Gastroesophageal sphincter (tissue), 4 donors: Measurements from ENCODE around the gene AKR7A2. TPM values are rescaled to one million over a fixed set of nuclear protein-coding genes. Genes with fewer than 3 reads are reported as not detected.

Experiments
- ATAC-seq: fragments of 150-250 bp; one replicate; pipeline ENCODE4 v1.9.1; 2016; ENCODE audit warnings: mild to moderate bottlenecking, moderate library complexity
- H3K27ac ChIP-seq, 4 donors: fragments of 200-600 bp; sonication (generic) in 3 of 4; 1 replicate in 3 of 4; 2 replicates in 1 of 4; pipeline ENCODE4 v1.5.1; 2016 to 2019
- H3K27me3 ChIP-seq: fragments of 200-600 bp; sonication (generic); one replicate; pipeline ENCODE4 v1.5.1; 2019
- H3K36me3 ChIP-seq, 2 donors: fragments of 200-600 bp; sonication (generic); one replicate each; pipeline ENCODE4 v1.5.1; 2019; ENCODE audit warnings: control low read depth in 1 of 2
- H3K4me1 ChIP-seq, 3 donors: fragments of 200-600 bp; sonication (generic); 1 replicate in 2 of 3; 2 replicates in 1 of 3; pipeline ENCODE4 v1.5.1; 2016 to 2019; ENCODE audit warnings: control low read depth in 2 of 3
- H3K4me3 ChIP-seq, 2 donors: fragments of 200-600 bp; sonication (generic); one replicate each; pipeline ENCODE4 v1.5.1; 2019; ENCODE audit warnings: mild to moderate bottlenecking in 1 of 2, moderate library complexity in 1 of 2
- H3K9me3 ChIP-seq, 3 donors: fragments of 200-600 bp; sonication (generic); one replicate each; pipeline ENCODE4 v1.5.1; 2017 to 2019; ENCODE audit warnings: control low read depth in 2 of 3
- CTCF ChIP-seq, 4 experiments: fragments of 200-600 bp in 2 of 4; fragments of 450-650 bp in 2 of 4; sonication (generic) in 1 of 4; IDR thresholded peaks; one replicate each; pipeline ENCODE4 v1.5.1; 2017 to 2019; ENCODE audit warnings: antibody characterized with exemption in 4 of 4, mild to moderate bottlenecking in 2 of 4, moderate library complexity in 2 of 4
- EP300 ChIP-seq: sonication (generic); formaldehyde crosslinking; IDR thresholded peaks from one replicate; pipeline ENCODE4 v1.6.1; 2017; ENCODE audit warnings: antibody characterized with exemption, mild to moderate bottlenecking
- POLR2A ChIP-seq, 2 donors: fragments of 450-650 bp; IDR thresholded peaks; one replicate each; pipeline ENCODE4 v1.6.1; 2017; ENCODE audit warnings: antibody characterized with exemption in 2 of 2, mild to moderate bottlenecking in 2 of 2, moderate library complexity in 1 of 2
- POLR2AphosphoS5 ChIP-seq: sonication (generic); formaldehyde crosslinking; IDR thresholded peaks from one replicate; pipeline ENCODE4 v1.6.1; 2017; ENCODE audit warnings: antibody characterized with exemption
- WGBS, 2 donors: methylation state at CpG; one replicate each; pipeline ENCODE4 v1.1.5; 2018; ENCODE audit warnings: low coverage in 1 of 2; 5-methylcytosine and 5-hydroxymethylcytosine counted together
- total RNA-seq, 4 donors: library from RNA; depleted of rRNA; stranded (reverse); fragments of >200 nt; gene quantifications; one replicate each; pipeline ENCODE4 v1.1.0, GENCODE V29; 2016

AKR7A2 gene
- total RNA-seq, 4 donors from 2014 or later: 58.2 to 77.2 (median 63.7) TPM

GRCh38 chr1:19341201-19342061 is 29.5 kb upstream of the AKR7A2 start:
- H3K4me1 ChIP-seq: peaks cover 0 to 52% (median 21%) of the 10 kb centered on the region in 3 donors
- no peak overlapping the region for H3K4me3 ChIP-seq
- 64 to 71% methylated on average over 1 to 9 of the region's 25 CpGs for WGBS, 2 donors
- no peaks in the 10 kb centered on the region for H3K27me3 ChIP-seq
- ATAC-seq: peak; percentile 52
- H3K27ac ChIP-seq: peak overlapping the region in 3 of 4 donors; percentile 58 to 60 (median 59)
- no peaks in the 10 kb centered on the region for H3K9me3 ChIP-seq
- TF ChIP-seq POLR2AphosphoS5 (no peak), EP300 (no peak), POLR2A (IDR thresholded peaks at IDR 0.05) (no peak), CTCF (IDR thresholded peaks at IDR 0.05) (peak in 3 of 4 experiments; percentile 84 to 88 (median 86))
- H3K36me3 ChIP-seq: peaks cover 0 to 84% of the 10 kb centered on the region in 2 donors

- WGBS, 2 donors: 92 to 95% methylated on average over 3 to 14 of the region's 14 CpGs
- no peaks in the 10 kb centered on the region for H3K9me3 ChIP-seq
- no peak overlapping the region for H3K27ac ChIP-seq
- TF ChIP-seq POLR2AphosphoS5 (no peak), POLR2A (IDR thresholded peaks at IDR 0.05) (no peak), CTCF (IDR thresholded peaks at IDR 0.05) (no peak), EP300 (no peak)
- no peak for ATAC-seq
- H3K4me3 ChIP-seq: no peak overlapping the region
- peaks cover 0 to 80% of the 10 kb centered on the region in 2 donors for H3K36me3 ChIP-seq
- H3K4me1 ChIP-seq: peaks cover 0 to 45% (median 21%) of the 10 kb centered on the region in 3 donors
- no peaks in the 10 kb centered on the region for H3K27me3 ChIP-seq
Measured at GRCh38 chr1:19340387-19340937, 28.5 kb upstream of the AKR7A2 start.

GRCh38 chr1:19339214-19339861 is 27.4 kb upstream of the AKR7A2 start:
- H3K4me1 ChIP-seq: peaks cover 0 to 34% (median 21%) of the 10 kb centered on the region in 3 donors
- no peaks in the 10 kb centered on the region for H3K9me3 ChIP-seq
- H3K27me3 ChIP-seq: no peaks in the 10 kb centered on the region
- no peak for ATAC-seq
- no peak overlapping the region for H3K27ac ChIP-seq
- no peak for TF ChIP-seq POLR2AphosphoS5
- no peak for TF ChIP-seq CTCF (IDR thresholded peaks at IDR 0.05)
- TF ChIP-seq EP300: no peak
- peaks cover 0 to 68% of the 10 kb centered on the region in 2 donors for H3K36me3 ChIP-seq
- H3K4me3 ChIP-seq: no peak overlapping the region
- WGBS, 2 donors: 77 to 84% methylated on average over 14 to 18 of the region's 19 CpGs

GRCh38 chr1:19338323-19338762 is 26.4 kb upstream of the AKR7A2 start:
- Histone ChIP-seq H3K4me3 (no peak overlapping the region), H3K27me3 (no peaks in the 10 kb centered on the region), H3K4me1 (peaks cover 0 to 24% (median 17%) of the 10 kb centered on the region in 3 donors), H3K9me3 (no peaks in the 10 kb centered on the region), H3K27ac (no peak overlapping the region), H3K36me3 (peaks cover 0 to 59% of the 10 kb centered on the region in 2 donors)
- WGBS, 2 donors: 90% methylated on average over 10 of the region's 27 CpGs; no CpG with 5 or more reads in 1 of the 2 donors
- no peak for TF ChIP-seq POLR2AphosphoS5
- TF ChIP-seq EP300: no peak
- TF ChIP-seq POLR2A (IDR thresholded peaks at IDR 0.05): no peak
- TF ChIP-seq CTCF (IDR thresholded peaks at IDR 0.05): peak in 2 of 4 experiments; percentile 23 to 31
- ATAC-seq: no peak
